Adrenal gland (tissue), 12 donors: ENCODE data around the gene ZCCHC9. TPM values are rescaled to one million over a fixed set of nuclear protein-coding genes. Genes with fewer than 3 reads are reported as not detected.

ENCODE experiments used
- DNase-seq, 7 donors: peaks; one replicate each; pipeline ENCODE4 v3.0.0-alpha.2; 2019 to 2020
- H3K27ac ChIP-seq, 5 donors: fragments of 200-600 bp; sonication (generic) in 4 of 5; 1 replicate in 3 of 5; 2 replicates in 2 of 5; pipeline versions ENCODE4 v1.5.1 to v1.8.0; 2016 to 2020; ENCODE audit warnings: mild to moderate bottlenecking in 1 of 5
- H3K27me3 ChIP-seq: fragments of 200-600 bp; 2 replicates; pipeline ENCODE4 v1.8.0; 2021
- H3K36me3 ChIP-seq, 2 donors: fragments of 200-600 bp; replicated peaks in 1 of 2; 1 replicate in 1 of 2; 2 replicates in 1 of 2; pipeline versions ENCODE4 v1.5.1 to v1.8.0; 2018 to 2022
- H3K4me1 ChIP-seq, 2 donors: fragments of 200-600 bp; replicated peaks in 1 of 2; 1 replicate in 1 of 2; 2 replicates in 1 of 2; pipeline versions ENCODE4 v1.5.1 to v1.8.0; 2018 to 2021
- H3K4me3 ChIP-seq, 4 donors: fragments of 200-600 bp; sonication (generic) in 3 of 4; one replicate each; pipeline ENCODE4 v1.5.1; 2016 to 2018
- H3K9me3 ChIP-seq, 3 donors: fragments of 200-600 bp; sonication (generic) in 1 of 3; replicated peaks in 1 of 3; 1 replicate in 2 of 3; 2 replicates in 1 of 3; pipeline versions ENCODE4 v1.5.1 to v1.8.0; 2016 to 2021
- POLR2A ChIP-seq, 2 donors: fragments of 450-650 bp; IDR thresholded peaks; one replicate each; pipeline ENCODE4 v1.6.1; 2017; ENCODE audit warnings: antibody characterized with exemption in 2 of 2, mild to moderate bottlenecking in 2 of 2, moderate library complexity in 1 of 2
- WGBS, 4 donors: extraction: QIAGEN DNeasy Blood & Tissue Kit in 2 of 4; methylation state at CpG; one replicate each; pipeline versions ENCODE4 v1.1.5 to v1.1.7; 2013 to 2017; 5-methylcytosine and 5-hydroxymethylcytosine counted together
- intact Hi-C, 2 donors: fragments of 100-400 bp; cut with DNase I; formaldehyde crosslinking; loops; one replicate each; pipeline versions ENCODE4 v1.14.1 to v1.15.0; 2022 to 2023
- polyA plus RNA-seq, 3 donors: library from polyadenylated mRNA; stranded (reverse); fragments of 200-250 nt in 2 of 3; fragments of 350-450 nt in 1 of 3; fragmentation: Illumina TruSeq in 1 of 3; extraction: RNeasy Lipid Tissue Mini Kit (QIAGEN cat#74804) in 1 of 3; gene quantifications; one replicate each; pipeline ENCODE4 v1.2.3, GENCODE V29; 2013 to 2014
- total RNA-seq, 9 donors: library from RNA; depleted of rRNA in 4 of 9; stranded (reverse); fragments of >200 nt in 4 of 9; fragments of 120-200 nt in 1 of 9; fragmentation: NEBNext Ultra II Directional in 1 of 9; extraction: Animal tissue kit (Norgen Biotek cat#: 25700) in 1 of 9; gene quantifications; one replicate each; pipeline versions ENCODE4 v1.1.0 to v1.2.4, GENCODE V29; 2013 to 2023
- TF ChIP-seq, protein P1 (sequence below), 6 experiments: fragments of 450-650 bp in 4 of 6; fragments of 200-600 bp in 2 of 6; sonication (generic) in 1 of 6; IDR thresholded peaks; 1 replicate in 5 of 6; 2 replicates in 1 of 6; pipeline versions ENCODE4 v1.5.1 to v1.8.0; 2016 to 2021; ENCODE audit warnings: antibody characterized with exemption in 6 of 6, mild to moderate bottlenecking in 2 of 6, moderate library complexity in 1 of 6
- donor health status: healthy with polysubstance abuse.
- donor health status: Bipolar disorder and iron deficiency.
- donor health status: DM: yes; HTN: yes; CAD: no.
- donor health status: DM: no; HTN: no; CAD: no.
- donor health status: DM: no; HTN: no; CAD: no.
- donor health status: DM: yes; HTN: yes; CAD: no.

Gene ZCCHC9
- total and polyA plus RNA-seq, 12 donors, result 10.0 to 35.5 (median 20.0) TPM

GRCh38 chr5:81297531-81297930 lies 3.9 kb upstream of the ZCCHC9 start:
- intact Hi-C loops, result no loop called here

DNA sequence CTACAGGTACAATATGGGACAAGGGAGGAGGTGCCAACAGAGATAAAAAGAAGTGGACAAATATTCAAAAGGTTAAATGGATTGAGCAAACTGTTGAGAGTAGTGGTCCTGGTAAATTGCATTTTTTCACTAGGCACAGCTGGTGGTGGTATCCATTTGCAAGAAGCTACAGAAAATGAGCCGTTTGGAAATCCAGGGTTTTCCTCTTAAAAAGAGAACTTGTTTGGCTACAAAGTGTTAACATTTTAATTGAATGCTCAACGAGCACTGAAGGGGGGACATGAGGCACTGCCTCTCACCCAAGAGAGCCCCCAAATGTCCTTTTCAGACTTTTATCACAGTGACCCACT lies 491 bp upstream of the ZCCHC9 start:
- Histone ChIP-seq H3K36me3 (peaks cover 0 to 7% of the 10 kb centered on the region in 2 donors), H3K4me1 (peaks cover 12 to 36% of the 10 kb centered on the region in 2 donors), H3K27ac (peak overlapping the region; percentile 68 to 92 (median 81)), H3K9me3 (no peaks in the 10 kb centered on the region), H3K27me3 (no peaks in the 10 kb centered on the region), H3K4me3 (peak overlapping the region; percentile 62 to 100 (median 72))
- intact Hi-C loops, result no loop called here
- DNase-seq, result no peak
- 0% methylated on average over 2 of the region's 2 CpGs for WGBS, 4 donors
- TF ChIP-seq, protein P1, sequence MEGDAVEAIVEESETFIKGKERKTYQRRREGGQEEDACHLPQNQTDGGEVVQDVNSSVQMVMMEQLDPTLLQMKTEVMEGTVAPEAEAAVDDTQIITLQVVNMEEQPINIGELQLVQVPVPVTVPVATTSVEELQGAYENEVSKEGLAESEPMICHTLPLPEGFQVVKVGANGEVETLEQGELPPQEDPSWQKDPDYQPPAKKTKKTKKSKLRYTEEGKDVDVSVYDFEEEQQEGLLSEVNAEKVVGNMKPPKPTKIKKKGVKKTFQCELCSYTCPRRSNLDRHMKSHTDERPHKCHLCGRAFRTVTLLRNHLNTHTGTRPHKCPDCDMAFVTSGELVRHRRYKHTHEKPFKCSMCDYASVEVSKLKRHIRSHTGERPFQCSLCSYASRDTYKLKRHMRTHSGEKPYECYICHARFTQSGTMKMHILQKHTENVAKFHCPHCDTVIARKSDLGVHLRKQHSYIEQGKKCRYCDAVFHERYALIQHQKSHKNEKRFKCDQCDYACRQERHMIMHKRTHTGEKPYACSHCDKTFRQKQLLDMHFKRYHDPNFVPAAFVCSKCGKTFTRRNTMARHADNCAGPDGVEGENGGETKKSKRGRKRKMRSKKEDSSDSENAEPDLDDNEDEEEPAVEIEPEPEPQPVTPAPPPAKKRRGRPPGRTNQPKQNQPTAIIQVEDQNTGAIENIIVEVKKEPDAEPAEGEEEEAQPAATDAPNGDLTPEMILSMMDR (IDR thresholded peaks at IDR 0.05), result no peak
- no peak for TF ChIP-seq POLR2A (IDR thresholded peaks at IDR 0.05)

More at GRCh38 chr5:81297531-81297930, 3.9 kb upstream of the ZCCHC9 start:
- Histone ChIP-seq H3K4me1 (peaks cover 12 to 24% of the 10 kb centered on the region in 2 donors), H3K9me3 (no peaks in the 10 kb centered on the region), H3K36me3 (no peaks in the 10 kb centered on the region), H3K4me3 (no peak overlapping the region), H3K27ac (no peak overlapping the region), H3K27me3 (no peaks in the 10 kb centered on the region)
- no peak for DNase-seq
- no peak for TF ChIP-seq POLR2A (IDR thresholded peaks at IDR 0.05)
- TF ChIP-seq, protein P1 (IDR thresholded peaks at IDR 0.05), result no peak
- WGBS, 4 donors, result 68 to 81% (median 79%) methylated on average over 4 of the region's 4 CpGs

- intact Hi-C loops, result no loop called here
- no peak for TF ChIP-seq POLR2A (IDR thresholded peaks at IDR 0.05)
- TF ChIP-seq, protein P1 (IDR thresholded peaks at IDR 0.05), result no peak
Observed at GRCh38 chr5:81302596-81302995, 1.2 kb downstream of the ZCCHC9 start.

DNA sequence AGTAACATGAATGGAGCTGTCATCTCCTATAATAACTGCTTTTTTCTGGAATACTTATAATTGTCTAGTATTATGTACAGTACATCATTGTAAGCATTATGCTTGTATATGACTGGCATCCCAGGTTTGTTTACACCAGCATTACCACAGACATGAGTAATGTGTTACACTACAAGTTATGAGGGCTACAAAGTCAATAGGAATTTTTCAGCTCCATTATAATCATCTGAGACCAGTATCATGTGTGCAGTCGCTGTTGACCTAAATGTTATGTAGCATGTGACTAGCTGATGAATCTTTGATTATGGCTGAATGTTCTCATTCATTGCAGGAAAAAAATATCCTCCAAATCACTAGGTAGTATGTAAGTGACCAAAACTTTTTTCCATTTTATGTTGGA lies 2.2 kb downstream of the ZCCHC9 start:
- DNase-seq, result no peak
- Histone ChIP-seq H3K4me1 (peaks cover 12 to 36% of the 10 kb centered on the region in 2 donors), H3K27ac (no peak overlapping the region), H3K9me3 (no peaks in the 10 kb centered on the region), H3K4me3 (no peak overlapping the region), H3K36me3 (peaks cover 0 to 7% of the 10 kb centered on the region in 2 donors), H3K27me3 (no peaks in the 10 kb centered on the region)
- WGBS, 4 donors, result 82 to 95% (median 92%) methylated on average over 1 of the region's 1 CpG
- intact Hi-C loops, result no loop called here
- TF ChIP-seq, protein P1 (IDR thresholded peaks at IDR 0.05), result no peak
- TF ChIP-seq POLR2A (IDR thresholded peaks at IDR 0.05), result no peak

More at GRCh38 chr5:81302596-81302995, 1.2 kb downstream of the ZCCHC9 start:
- WGBS, 4 donors, result 83 to 92% (median 89%) methylated on average over 5 of the region's 5 CpGs
- H3K27ac ChIP-seq, result no peak overlapping the region
- H3K36me3 ChIP-seq, result peaks cover 0 to 7% of the 10 kb centered on the region in 2 donors
- no peaks in the 10 kb centered on the region for H3K9me3 ChIP-seq
- DNase-seq, result no peak
- H3K4me3 ChIP-seq, result peak overlapping the region in 1 of 4 donors; percentile 80
- H3K4me1 ChIP-seq, result peaks cover 12 to 36% of the 10 kb centered on the region in 2 donors
- no peaks in the 10 kb centered on the region for H3K27me3 ChIP-seq
